Muscle of back (tissue), 13 donors: Measurements from ENCODE around the gene NELFA. TPM values are rescaled to one million over a fixed set of nuclear protein-coding genes. Genes with fewer than 3 reads are reported as not detected.
A peak's percentile ranks its signal among the peaks of the same experiment; 100 is the strongest.

Experiments used
- DNase-seq, 3 donors: peaks; one replicate each; pipeline versions ENCODE4 v3.0.0 to v3.0.0-alpha.2; 2013
- long read RNA-seq, 9 donors: transcript quantifications; one replicate each; lab custom pipeline, GENCODE V29; 2026
- polyA plus RNA-seq, 10 donors: library from polyadenylated mRNA; unstranded; fragments of 120-200 nt; gene quantifications; one replicate each; pipeline ENCODE4 v1.2.1, GENCODE V29; 2013; ENCODE audit not compliant: insufficient read length in 10 of 10

The NELFA gene
- 10 to 100 TPM; 16.8 to 25.6 (median 20.7) TPM for polyA plus RNA-seq
- long read RNA-seq, donor 1, transcript NELFA-202 (11 exons, 3,343 nt): major isoform, 5 of 5 reads
- long read RNA-seq, donor 1, partial matches to known transcripts: 0 of 5 reads
- long read RNA-seq, donor 1, other reads (novel, unspliced or antisense): 0 of 5 reads
- long read RNA-seq, donor 2, partial matches to known transcripts: 0 of 1 reads
- long read RNA-seq, donor 2, other reads (novel, unspliced or antisense): 0 of 1 reads
- long read RNA-seq, donor 3: 0 reads
- long read RNA-seq, donor 4, partial matches to known transcripts: 0 of 4 reads
- long read RNA-seq, donor 4, other reads (novel, unspliced or antisense): 0 of 4 reads
- long read RNA-seq, donor 5, partial matches to known transcripts: 9 of 42 reads
- long read RNA-seq, donor 5, other reads (novel, unspliced or antisense): 31 of 42 reads
- long read RNA-seq, donor 6, transcript NELFA-202 (11 exons, 3,343 nt): major isoform, 7 of 15 reads
- long read RNA-seq, donor 6, partial matches to known transcripts: 7 of 15 reads
- long read RNA-seq, donor 6, other reads (novel, unspliced or antisense): 0 of 15 reads
- long read RNA-seq, donor 7, transcript NELFA-202 (11 exons, 3,343 nt): major isoform, 12 of 12 reads
- long read RNA-seq, donor 7, partial matches to known transcripts: 0 of 12 reads
- long read RNA-seq, donor 7, other reads (novel, unspliced or antisense): 0 of 12 reads
- long read RNA-seq, donor 8, partial matches to known transcripts: 0 of 3 reads
- long read RNA-seq, donor 8, other reads (novel, unspliced or antisense): 0 of 3 reads
- long read RNA-seq, donor 9: 0 reads

DNA sequence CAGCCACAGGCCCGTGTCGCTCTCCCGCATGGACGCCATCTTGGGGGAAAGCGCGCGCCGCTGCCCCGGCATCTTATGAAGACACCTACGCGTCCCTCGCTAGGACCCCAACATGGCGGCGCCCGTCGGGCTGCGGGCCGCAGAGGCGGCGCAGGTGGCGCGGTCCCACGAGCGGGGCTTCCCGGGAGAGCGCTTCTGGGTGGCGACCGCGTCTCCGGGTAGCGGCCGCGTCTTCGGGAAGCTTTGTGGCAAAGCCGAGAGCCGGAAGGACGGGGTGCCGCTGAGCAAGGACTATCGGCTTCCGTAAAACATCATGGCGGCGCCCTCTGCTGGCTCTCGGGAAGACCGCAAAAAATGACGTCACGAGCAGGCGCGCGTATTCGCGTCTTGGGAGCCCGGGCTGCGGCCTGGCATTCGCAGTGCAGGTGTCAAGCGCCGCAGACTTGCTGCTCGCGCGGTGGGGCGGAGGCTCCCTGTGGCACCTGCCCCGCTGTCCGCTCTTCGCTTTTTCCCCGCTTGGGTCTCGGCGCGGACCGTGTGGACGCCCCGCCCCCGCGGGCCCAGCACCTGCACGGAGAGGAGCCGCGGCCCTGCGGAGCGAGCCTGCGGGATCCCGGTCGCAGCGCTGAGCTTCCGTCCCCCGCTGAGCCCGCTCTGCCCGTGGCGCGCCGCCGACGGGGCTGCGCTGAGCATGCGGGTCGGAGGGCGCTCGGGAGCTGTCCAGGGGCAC, at the start of gene NELFA:
TSS of gene NELFA (minus strand) at position 54 of the 730 bp plus-strand sequence. CDS start at position 39, 15 bp downstream.
- DNase-seq: peak; percentile 96 to 99 (median 96)

DNA sequence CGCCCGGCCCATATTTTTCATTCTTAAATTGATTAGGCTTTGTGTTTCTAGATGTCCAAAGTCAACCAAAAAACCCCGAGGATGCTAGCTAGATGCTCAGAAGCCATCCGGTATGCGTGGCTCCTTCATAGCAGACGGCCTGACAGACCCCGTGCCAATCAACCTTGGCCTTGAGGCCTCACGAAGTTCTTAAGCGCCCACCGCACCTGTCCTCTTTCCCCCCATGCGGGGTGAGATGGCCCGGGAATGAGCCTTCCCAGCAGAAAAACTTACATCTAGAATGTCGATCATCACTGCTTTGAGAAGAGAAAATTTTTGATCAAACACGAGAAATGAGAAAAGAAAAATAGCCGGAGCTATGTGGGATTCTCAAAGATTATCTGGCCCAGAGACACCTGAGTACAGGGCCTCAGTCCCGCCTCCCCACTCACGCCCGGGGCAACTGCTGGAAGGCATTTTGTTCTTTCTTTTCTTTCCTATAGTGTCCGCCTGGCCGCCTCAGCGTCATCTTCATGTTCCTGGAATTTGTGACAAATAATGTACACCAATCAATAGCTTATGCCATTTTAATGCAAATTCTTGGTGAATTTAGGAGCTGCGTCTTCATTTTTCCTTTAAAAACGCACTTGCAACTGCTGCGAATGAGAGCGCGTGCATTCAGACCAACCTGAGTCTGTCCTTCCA, 48.8 kb upstream of the NELFA start:
- no peak for DNase-seq

DNA sequence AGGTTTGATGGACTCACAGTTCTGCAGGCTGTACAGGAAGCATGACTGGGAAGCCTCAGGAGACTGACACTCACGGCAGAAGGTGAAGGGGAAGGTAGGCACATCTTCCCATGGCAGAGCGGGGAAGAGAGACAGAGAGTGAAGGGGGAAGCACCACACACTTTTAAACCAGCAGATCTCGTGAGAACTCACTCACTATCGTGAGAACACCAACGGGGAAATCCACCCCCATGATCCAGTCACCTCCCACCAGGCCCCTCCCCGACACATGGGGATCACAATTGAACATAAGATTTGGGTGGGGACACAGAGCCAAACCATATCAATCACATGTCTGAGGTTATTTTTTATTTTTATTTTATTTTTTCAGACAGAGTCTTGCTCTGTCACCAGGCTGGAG, 45.4 kb upstream of the NELFA start:
- DNase-seq: no peak

DNA sequence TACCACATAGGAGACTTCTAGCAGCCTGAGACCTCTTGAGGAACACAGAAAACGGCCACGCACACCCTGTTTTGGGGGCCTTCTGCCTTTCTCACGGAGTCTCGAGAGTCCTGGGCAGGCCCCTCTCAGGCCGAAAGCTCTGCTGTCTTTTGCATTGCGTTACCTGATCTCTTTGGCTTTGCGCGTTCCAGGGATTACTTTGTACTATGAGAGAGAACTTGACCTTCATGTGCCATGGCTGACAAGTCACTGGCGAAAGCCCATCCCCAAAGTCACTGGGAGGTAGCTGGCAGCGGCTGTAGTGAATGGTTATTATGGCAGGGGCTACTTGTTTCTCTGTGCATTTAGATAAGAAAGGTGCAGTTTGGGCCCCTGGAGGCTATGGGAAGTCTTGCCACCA, 42.3 kb upstream of the NELFA start:
- no peak for DNase-seq

DNA sequence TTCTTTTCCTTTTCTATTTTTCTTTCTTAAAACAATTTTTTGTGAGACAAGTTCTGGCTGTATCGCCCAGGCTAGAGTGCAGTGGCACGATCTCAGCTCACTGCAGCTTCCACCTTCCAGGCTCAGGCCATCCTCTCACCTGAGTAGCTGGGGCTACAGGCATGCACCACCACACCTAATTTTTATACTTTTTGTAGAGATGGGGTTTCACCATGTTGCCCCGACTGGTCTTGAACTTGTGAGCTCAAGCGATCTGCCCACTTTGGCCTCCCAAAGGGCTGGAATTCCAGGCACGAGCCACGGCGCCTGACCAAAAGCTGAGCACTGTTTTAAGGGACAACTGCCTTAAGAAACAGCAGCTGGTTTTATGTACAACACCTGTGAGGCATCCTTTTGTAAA, 41.0 kb upstream of the NELFA start:
- DNase-seq: no peak

DNA sequence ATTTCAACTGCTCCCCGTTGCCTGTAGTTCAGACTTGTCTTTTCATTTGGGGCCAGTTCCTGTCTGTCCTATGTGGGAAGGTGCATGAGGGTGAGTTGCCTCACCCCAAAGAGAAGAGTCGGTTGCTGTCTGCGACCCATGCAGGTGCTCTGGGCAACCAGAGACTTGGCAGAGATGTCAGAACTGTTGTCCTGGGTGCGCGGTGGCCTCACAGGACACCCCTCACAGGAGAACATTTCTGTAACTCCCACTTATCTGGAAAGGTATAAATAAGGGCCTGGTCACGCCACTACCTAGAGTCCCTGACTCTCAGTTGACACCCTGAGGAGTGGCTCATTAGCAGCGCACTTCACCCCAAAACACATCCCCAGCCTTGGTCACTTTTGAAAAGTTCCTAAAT, 40.6 kb upstream of the NELFA start:
- DNase-seq: no peak

DNA sequence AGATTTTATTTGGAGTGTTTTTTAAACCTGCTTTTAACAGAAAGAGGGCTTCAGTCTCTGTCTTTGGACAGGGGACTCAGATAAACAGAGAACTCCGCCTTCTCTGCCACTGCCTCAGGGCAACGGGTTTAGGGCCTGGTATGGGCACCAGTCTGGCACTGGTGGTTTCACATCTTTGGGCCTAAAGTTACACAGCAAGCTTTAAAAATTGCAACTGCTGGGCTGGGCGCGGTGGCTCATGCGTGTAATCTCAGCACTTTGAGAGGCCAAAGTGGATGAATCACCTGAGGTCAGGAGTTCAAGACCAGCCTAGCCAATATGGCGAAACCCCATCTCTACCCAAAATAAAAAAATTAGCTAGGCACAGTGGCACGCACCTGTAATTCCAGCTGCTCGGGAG, 40.1 kb upstream of the NELFA start:
- DNase-seq: no peak

DNA sequence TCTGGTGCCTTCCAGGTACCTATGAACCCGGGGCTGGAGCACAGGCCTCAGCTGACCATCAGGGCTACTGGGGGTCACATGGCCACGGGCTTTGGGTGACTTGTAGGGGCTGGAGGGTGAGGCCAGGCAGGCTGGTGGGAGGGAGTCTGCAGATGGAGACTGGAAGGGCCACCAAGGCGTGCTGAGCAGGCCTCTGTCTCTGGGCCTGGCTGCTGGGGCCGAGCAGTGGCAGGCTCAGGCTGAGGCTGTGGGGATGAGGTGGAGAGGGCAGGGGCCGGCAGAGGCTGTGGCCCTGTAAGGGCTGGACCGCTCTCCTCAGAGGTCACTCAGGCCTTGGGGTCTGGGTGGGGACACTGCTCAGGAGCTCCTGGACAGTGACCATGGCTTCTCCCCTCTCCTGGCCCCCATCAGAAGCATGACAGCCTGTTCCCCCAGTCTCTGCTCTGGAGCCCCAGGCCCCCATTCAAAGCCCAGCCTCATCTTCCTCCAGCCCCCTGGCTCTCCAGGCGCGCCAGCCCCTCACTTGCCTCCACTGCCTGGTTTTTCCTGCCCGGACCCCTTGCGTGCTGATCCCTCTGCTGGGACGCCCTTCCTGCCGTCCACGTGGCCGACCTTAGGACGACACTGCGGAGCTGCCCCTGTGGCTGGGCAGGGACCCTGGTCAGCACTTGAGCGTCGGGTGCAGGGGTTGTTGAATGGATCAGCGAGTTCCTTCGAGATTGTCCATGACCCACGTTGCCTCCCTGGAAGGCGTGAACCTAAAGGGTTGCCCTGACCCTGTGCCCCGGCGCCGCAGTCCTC, 39.2 kb upstream of the NELFA start:
- DNase-seq: no peak

DNA sequence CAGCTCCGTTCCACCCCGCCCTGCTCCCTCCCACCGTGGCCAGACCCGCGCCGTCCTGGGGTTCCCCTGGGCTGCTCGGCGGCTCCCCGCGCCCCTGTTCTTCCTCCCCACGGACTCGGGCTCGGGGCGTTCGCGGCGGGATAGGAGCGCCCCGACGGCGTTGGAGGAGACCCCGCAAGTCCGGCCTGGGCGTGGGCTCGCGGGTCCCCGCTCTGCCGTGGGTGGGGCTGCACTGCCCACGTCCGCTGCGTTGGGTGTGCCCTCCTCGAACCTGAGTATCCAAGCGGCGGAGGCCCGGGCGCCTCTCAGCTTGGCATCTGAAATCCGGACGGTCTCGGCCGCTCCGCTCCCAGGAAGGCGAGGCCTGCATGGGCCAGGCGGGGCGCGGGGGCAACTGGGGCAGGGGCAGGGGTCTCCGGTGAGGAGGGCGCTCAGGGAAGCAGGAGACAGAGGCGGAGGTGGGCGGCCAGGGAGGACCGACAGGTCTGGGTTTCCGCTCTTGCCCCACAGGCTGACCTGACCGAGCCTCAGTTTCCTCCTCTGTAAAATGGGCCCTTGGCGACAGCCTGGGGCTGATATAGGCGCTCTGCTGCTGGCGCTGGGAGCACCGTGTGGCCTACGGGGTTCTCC, 38.4 kb upstream of the NELFA start:
- DNase-seq: no peak

DNA sequence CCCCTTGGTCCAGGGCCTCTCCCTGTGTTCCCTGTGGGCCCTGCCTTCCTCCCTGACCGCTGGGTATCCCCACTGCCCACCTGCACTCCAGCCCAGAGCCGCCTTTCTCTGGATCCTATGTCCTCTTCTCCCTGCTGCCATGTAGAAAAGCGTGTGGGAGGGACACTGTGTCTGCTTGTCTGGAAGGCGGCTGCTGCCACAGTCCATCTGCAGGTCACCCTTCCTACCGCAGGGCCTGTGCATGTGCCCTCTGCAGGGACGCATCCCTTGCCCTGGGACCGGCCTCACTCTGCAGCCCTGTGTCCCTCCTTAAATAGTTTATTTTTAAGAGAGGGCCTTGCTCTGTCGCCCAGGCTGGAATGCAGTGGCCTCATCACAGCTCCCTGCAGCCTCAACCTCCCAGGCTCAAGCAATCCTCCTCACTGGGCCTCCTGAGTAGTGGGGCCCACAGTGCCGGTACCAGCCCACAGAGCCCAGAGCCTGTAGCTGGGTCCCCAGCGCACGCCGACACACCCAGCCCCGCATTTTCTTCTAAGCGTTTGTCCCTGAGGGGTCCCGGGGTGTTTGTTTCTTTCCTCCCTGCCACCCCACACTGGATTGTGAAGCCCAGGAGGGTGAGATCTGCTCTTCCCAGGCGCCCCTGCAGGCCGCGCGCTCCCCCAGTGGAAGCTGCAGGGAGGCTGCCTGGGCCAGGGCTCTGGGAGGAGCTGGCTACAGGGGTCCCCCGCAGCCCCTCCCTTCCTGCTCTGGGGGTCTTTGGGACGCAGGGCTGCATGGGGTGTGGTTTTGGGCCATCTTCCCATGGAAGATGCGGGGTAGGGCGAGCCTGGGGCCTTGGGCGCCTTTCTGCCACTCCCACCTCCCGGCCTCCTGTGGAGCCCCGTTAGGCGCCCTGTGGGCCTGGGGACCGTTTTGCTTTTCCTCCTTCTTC, 37.5 kb upstream of the NELFA start:
- no peak for DNase-seq

DNA sequence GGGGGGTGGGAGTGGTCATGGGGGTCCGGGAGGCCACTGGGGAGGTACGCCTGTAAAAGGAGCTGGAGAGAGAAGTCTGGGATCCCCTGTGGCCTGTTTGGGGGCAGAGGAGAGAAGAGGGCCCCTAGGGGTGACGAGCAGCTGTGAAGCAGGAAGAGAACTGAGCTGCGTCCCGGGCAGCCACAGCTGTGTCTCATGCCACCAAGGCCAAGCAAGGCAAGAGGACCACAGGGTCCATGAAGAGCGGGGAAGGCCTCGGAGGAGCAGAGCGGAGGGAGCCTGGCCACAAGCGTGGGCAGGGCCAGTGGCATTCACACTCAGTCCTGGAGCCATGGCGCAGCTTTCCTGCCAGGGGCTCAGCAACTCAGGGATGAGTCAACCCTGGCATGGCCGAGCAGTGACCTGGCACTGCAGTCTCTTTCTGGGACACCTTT, 36.8 kb upstream of the NELFA start:
- no peak for DNase-seq

DNA sequence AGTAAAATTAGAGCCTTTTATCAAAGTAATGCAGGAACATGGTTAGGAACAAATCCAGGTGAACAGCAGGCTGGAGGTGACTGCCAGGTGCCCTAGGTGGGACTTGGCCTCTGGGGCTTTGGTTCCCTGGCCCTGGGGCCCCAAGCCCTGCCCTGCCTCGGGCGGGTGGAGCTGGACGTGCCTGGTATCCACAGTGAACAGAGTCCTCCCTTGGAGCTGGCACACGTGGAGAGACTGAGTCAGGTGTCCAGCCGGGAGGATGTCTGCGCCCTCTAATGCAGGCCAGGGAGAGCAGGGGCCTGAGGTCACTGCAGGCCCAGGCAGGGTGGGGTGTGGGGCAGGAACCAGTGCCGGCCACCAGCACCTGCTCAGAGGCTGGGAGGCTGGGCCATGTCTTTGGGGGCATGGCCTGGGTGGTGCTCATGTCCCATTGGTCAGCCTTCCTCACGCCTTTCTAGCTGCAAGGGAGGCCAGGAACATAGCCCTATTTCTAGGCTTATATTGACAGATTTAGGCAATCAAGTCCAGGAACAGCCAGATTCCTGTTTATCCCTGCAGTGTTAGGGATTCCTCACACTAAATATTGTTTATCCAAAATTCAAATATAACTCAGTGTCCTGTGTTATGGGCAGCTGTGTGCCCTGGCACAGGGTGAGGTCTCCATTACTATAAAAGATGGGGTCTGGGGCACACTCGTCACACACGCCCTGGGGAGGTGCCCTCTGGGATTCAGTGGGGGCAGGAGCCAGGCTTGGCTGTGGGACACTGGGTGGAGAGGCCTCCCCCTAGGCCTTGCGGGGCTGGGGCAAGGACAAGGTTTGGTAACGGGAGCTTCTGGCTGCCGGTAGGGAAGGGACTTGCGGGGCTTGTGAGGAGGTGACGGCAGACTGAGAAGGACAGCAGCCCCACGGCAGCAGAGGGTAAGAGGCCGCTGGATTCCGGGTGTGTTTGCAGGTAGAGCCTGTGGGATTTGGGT, 36.1 kb upstream of the NELFA start:
- DNase-seq: no peak

DNA sequence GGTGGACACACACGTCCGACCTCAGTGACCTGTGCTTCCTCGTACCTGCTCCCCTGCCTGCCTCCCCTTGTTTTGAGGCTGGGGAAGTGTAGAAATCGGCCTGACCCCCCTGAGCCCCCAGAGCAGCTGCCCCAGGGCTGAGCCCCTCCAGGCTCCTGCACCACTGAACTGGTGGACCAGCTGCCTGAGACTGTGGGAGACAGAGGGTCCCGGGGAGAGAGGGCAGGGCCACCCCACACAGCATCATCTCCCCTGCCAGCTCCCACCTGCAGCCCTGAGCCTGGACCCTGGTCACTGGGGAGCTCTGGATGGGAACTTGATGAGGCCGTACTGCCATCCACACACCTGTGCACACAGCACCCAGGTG, 35.3 kb upstream of the NELFA start:
- no peak for DNase-seq

DNA sequence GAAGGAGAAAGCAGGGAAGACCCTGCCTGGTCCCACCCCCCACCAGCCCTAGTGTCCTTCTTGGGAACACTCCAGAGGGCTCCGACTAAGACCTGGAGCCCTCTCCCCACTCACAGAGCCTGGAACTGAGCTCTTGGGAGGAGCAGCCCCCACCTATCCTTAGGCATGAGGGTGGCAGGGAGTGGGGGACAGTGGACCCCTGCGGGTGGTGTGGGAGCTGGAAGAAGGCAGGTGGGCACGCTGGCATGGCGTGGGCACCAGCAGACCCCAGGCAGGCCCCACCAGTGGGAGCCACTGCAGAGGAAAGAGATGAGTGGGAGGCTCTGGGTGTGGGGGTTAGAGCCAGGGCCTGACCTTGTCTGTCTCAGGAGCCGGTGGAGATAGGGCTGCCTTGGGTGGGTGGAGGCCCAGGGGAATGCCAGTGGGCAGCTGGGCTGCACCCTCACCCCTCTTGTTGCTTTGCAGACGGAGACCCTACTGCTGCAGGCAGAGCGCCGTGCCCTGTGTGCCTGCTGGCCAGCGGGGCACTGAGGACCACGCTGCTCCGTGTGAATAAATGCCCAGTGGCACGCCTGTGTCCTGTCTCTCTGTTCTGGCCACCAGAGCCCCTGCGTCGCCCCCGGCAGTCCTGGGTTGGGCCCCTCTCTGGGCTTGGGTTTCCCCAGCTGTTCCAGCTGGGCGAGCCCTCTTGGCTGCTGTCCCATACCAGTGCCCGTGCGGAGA, 34.8 kb upstream of the NELFA start:
- no peak for DNase-seq

DNA sequence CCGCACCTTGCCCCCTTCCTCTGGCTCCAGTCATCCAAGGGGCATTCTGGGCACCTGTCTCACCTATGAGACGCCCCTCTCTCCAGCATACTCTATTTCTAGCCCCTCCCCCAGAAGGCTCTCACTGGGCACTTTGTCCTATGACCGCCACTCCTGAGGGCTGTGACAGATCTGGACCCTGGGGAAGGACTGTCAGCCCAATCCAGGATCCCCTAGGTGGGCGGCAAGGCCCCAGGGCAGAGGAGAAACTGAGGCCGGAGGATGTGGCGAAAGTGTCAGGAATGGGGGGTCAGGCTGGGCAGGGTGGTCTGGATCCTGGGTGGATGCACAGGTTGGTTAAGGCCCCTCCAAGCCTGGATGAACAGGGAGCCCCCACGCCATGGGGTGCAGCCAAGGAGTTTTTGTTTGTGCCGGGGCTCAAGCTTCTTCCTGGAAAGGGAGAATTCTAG, 34.2 kb upstream of the NELFA start:
- no peak for DNase-seq

DNA sequence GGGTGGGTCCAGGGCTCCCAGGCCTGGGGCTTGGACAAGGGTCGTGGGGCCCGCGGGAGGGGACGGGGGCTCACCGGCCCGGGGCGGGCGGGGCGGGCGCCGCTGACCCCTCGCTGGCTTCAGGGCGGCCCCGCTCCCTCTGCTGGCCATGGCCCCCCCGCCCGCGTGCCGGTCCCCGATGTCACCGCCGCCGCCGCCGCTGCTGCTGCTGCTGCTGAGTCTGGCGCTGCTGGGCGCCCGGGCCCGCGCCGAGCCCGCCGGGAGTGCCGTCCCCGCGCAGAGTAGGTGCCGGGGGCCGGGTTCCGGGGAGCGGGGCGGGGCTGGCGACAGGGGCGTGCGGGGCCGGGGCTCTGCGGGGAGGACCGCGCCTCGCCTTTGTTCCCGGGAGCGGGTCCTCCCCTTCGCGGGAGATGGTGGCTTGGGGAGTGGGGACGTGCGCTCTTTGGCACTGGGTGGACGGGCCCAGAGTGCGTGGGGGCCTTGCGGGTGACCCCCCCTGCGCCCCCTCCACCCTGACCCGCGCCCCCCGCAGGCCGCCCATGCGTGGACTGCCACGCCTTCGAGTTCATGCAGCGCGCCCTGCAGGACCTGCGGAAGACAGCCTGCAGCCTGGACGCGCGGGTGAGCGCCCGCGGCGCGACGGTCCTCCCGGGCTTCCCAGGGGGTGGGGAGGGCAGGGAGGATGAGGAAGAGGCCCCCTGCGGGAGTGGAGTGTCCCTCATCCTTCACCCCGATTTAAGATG, 33.6 kb upstream of the NELFA start:
- DNase-seq: no peak
